Fibroblast of pulmonary artery (primary cell): ENCODE results near the gene VCX2.
A peak's percentile ranks its signal among the peaks of the same experiment; 100 is the strongest.
"Not testable (repeated sequence)": the region's sequence is repeated elsewhere in the genome, so short reads cannot be mapped to it uniquely, and the experiment has no call there.

Experiments used
- DNase-seq: peaks from one replicate; pipeline ENCODE4 v3.0.0-alpha.2; 2010; ENCODE audit warnings: low read depth
- H3K4me3 ChIP-seq: replicated peaks from 2 replicates; pipeline ENCODE4 v1.5.1; 2011; ENCODE audit warnings: low read depth, mild to moderate bottlenecking, control low read depth, low read length, moderate library complexity
- TF ChIP-seq, protein P1 (sequence below): IDR thresholded peaks from 2 replicates; pipeline ENCODE4 v1.5.1; 2011; ENCODE audit warnings: mild to moderate bottlenecking, control low read depth, low read length, inconsistent platforms; ENCODE audit errors: missing control alignments

The VCX2 gene

GRCh38 chrX:8171169-8171568, at the start of gene VCX2:
Gene VCX2, minus strand, starts transcription at chrX:8171267. Its CDS starts 624 bp downstream, at chrX:8170643.
- H3K4me3 ChIP-seq, DNase-seq: not testable (repeated sequence)

DNA sequence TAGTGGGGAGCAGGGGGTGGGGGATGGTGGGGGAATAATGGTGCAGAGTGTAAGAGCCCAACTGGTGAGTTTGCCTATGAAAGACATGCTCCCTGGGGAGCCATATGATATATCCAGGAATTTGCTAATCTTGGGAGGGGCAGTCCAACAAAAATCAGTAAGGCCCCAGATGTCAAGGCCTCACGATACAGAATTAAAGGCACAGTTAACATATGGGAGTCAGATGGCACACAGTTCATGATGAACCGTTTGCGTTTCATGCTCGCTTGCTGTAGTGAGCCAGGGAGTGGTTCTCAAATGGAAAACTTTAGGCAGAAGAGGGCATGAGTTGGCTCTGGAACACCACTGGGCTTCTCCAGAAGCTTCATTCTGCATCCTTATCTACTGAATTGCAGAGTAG, 33.9 kb upstream of the VCX2 start:
- H3K4me3 ChIP-seq: no peak overlapping the region
- no peak for DNase-seq
- TF ChIP-seq, protein P1, sequence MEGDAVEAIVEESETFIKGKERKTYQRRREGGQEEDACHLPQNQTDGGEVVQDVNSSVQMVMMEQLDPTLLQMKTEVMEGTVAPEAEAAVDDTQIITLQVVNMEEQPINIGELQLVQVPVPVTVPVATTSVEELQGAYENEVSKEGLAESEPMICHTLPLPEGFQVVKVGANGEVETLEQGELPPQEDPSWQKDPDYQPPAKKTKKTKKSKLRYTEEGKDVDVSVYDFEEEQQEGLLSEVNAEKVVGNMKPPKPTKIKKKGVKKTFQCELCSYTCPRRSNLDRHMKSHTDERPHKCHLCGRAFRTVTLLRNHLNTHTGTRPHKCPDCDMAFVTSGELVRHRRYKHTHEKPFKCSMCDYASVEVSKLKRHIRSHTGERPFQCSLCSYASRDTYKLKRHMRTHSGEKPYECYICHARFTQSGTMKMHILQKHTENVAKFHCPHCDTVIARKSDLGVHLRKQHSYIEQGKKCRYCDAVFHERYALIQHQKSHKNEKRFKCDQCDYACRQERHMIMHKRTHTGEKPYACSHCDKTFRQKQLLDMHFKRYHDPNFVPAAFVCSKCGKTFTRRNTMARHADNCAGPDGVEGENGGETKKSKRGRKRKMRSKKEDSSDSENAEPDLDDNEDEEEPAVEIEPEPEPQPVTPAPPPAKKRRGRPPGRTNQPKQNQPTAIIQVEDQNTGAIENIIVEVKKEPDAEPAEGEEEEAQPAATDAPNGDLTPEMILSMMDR: no peak

- no peak for DNase-seq
- TF ChIP-seq, protein P1: no peak
- H3K4me3 ChIP-seq: no peak overlapping the region
These were observed 33.3 kb upstream of the VCX2 start for GRCh38 chrX:8204169-8204935.

DNA sequence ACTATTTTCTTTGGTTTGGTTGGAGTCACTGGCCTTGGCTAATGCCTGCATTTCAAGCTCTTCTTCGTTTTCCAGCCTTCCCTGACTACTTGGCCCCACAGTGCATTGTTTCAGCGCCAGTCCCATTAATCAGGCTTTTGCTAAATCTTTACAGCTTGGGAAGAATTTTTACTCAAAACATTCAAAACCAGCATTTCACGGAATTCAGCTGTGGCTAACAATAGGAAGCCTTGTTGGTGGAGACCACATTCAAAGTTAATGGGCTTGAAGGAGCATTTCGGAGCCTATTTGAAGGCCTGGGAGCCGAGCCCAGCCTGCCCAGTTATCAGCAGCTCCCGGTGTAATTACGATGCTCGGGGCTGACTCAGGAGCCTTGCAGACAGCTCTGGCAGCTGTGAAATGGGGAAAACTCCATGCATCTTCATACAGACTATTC, 30.8 kb upstream of the VCX2 start:
- no peak overlapping the region for H3K4me3 ChIP-seq
- TF ChIP-seq, protein P1: no peak
- DNase-seq: peak; percentile 18

DNA sequence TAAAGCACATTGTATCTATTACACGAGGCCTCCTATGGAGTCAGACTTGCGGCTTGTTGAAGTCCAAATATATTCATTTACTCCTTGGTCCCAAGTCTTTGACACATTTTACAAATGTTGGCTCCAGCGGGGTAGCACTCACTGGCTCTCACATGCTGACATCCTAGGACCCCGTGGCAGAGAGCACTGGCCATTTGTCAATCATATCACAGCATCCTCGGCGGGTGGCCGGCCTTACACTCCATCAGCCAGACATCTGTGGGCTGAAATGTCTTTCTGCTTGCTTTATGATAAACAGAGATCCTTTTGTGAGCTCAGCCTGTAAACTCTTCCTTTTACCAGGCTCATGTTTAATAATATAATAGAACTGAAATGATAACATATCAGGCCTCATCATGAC, 25.7 kb upstream of the VCX2 start:
- TF ChIP-seq, protein P1: no peak
- DNase-seq: no peak
- no peak overlapping the region for H3K4me3 ChIP-seq

GRCh38 chrX:8194216-8194615, 23.1 kb upstream of the VCX2 start:
- H3K4me3 ChIP-seq: no peak overlapping the region
- no peak for DNase-seq
- TF ChIP-seq, protein P1: no peak

DNA sequence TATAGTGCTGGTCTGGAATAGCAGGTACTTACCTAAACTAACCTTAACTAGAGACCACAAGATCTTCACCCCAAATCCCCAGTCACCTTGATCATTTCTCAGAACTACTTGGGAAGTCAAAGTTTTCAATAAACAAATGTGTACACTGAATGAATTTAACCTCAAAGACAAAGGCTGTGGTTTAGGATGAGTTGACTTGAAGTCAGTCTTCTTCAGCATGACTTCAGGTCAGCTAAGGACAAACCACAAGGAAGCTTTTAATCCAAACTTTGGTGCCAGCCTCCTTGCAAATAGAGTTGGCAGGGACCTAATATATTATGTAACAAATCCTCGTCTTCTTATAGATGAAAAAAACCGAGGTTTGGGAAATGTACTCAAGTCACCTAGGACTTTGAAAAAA, 21.2 kb upstream of the VCX2 start:
- TF ChIP-seq, protein P1: no peak
- no peak overlapping the region for H3K4me3 ChIP-seq
- no peak for DNase-seq
